Posterior cingulate gyrus (tissue), 11 donors: ENCODE results near the gene ZNF649.
"Not testable (repeated sequence)": the region's sequence is repeated elsewhere in the genome, so short reads cannot be mapped to it uniquely, and the experiment has no call there.

Experiments
- DNase-seq, 10 donors: peaks; one replicate each; pipeline versions ENCODE4 v3.0.0 to v3.0.0-alpha.2; 2020 to 2021; ENCODE audit warnings: mixed read lengths in 3 of 10
- intact Hi-C: fragments of 100-400 bp; cut with DNase I; formaldehyde crosslinking; loops from one replicate; pipeline ENCODE4 v1.15.1; 2023

The ZNF649 gene

GRCh38 chr19:51904331-51905165 is at the start of gene ZNF649:
ZNF649 (minus strand) TSS chr19:51905017; CDS start chr19:51900107, 4,910 bp downstream.
- DNase-seq: peak; percentile 64 to 97 (median 82)
- intact Hi-C loops: loop anchor here (1.0 to 10.0 kb wide), 2 partner anchors 21 to 310 kb away; no protein-coding TSS in a partner anchor

GRCh38 chr19:51948975-51949374 is 44.2 kb upstream of the ZNF649 start:
- DNase-seq: peak in 7 of 10 donors; percentile 12 to 88 (median 33)
- intact Hi-C loops: no loop called here

GRCh38 chr19:51946602-51947001 is 41.8 kb upstream of the ZNF649 start:
- no peak for DNase-seq
- intact Hi-C loops: no loop called here

GRCh38 chr19:51944798-51945552 is 40.2 kb upstream of the ZNF649 start:
- intact Hi-C loops: no loop called here
- no peak for DNase-seq

GRCh38 chr19:51938936-51939335 is 34.1 kb upstream of the ZNF649 start:
- intact Hi-C loops: no loop called here

GRCh38 chr19:51931921-51932320 is 27.1 kb upstream of the ZNF649 start:
- DNase-seq: no peak
- intact Hi-C loops: no loop called here

More at GRCh38 chr19:51938936-51939335, 34.1 kb upstream of the ZNF649 start:
- no peak for DNase-seq

GRCh38 chr19:51927859-51928258 is 23.0 kb upstream of the ZNF649 start:
- intact Hi-C loops: loop anchor here (2.0 to 10.0 kb wide), 2 partner anchors 57 to 121 kb away; partner anchors contain the start of genes ZNF350 and ZNF432
- no peak for DNase-seq

GRCh38 chr19:51926784-51927741 is 22.2 kb upstream of the ZNF649 start, which contains the start of gene ZNF613:
ZNF613 (plus strand) TSS chr19:51927472; CDS start chr19:51936221, 8,749 bp downstream.
- peak; percentile 81 to 98 (median 88) for DNase-seq
- intact Hi-C loops: loop anchor here (2.0 to 10.0 kb wide), 2 partner anchors 58 to 122 kb away; partner anchors contain the start of genes ZNF350 and ZNF432

- intact Hi-C loops: loop anchor here (2.0 to 10.0 kb wide), 2 partner anchors 58 to 122 kb away; partner anchors contain the start of genes ZNF350 and ZNF432
- peak in 1 of 10 donors; percentile 82 for DNase-seq
Observed at GRCh38 chr19:51926426-51926783, 21.6 kb upstream of the ZNF649 start.

GRCh38 chr19:51921949-51922348 is 17.1 kb upstream of the ZNF649 start:
- intact Hi-C loops: loop anchor here (10.0 kb wide), 1 partner anchor 63 kb away; the partner anchor contains the start of gene ZNF350
- DNase-seq: no peak

GRCh38 chr19:51919606-51920005 is 14.8 kb upstream of the ZNF649 start:
- DNase-seq: no peak
- intact Hi-C loops: loop anchor here (10.0 kb wide), 1 partner anchor 65 kb away; the partner anchor contains the start of gene ZNF350

- intact Hi-C loops: no loop called here
Observed at GRCh38 chr19:51916167-51916566, 11.3 kb upstream of the ZNF649 start.

GRCh38 chr19:51915324-51915867 is 10.6 kb upstream of the ZNF649 start:
- intact Hi-C loops: no loop called here

More at GRCh38 chr19:51916167-51916566, 11.3 kb upstream of the ZNF649 start:
- no peak for DNase-seq

GRCh38 chr19:51907981-51908380 is 3.2 kb upstream of the ZNF649 start:
- DNase-seq: not testable (repeated sequence)
- intact Hi-C loops: loop anchor here (10.0 kb wide), 1 partner anchor 313 kb away; no protein-coding TSS in a partner anchor

More at GRCh38 chr19:51915324-51915867, 10.6 kb upstream of the ZNF649 start:
- DNase-seq: no peak

- intact Hi-C loops: loop anchor here (10.0 kb wide), 1 partner anchor 311 kb away; no protein-coding TSS in a partner anchor
- not testable (repeated sequence) for DNase-seq
Observed at GRCh38 chr19:51906108-51906507, 1.3 kb upstream of the ZNF649 start.

- DNase-seq: not testable (repeated sequence)
- intact Hi-C loops: loop anchor here (10.0 kb wide), 1 partner anchor 311 kb away; no protein-coding TSS in a partner anchor
Observed at GRCh38 chr19:51905639-51906038, 822 bp upstream of the ZNF649 start.

GRCh38 chr19:51905206-51905605 is 389 bp upstream of the ZNF649 start:
- intact Hi-C loops: loop anchor here (10.0 kb wide), 1 partner anchor 310 kb away; no protein-coding TSS in a partner anchor
- DNase-seq: no peak

GRCh38 chr19:51903192-51903591 is 1.6 kb downstream of the ZNF649 start:
- DNase-seq: peak in 3 of 10 donors; percentile 11 to 80 (median 52)
- intact Hi-C loops: loop anchor here (10.0 kb wide), 1 partner anchor 308 kb away; no protein-coding TSS in a partner anchor

- DNase-seq: no peak
- intact Hi-C loops: loop anchor here (10.0 kb wide), 1 partner anchor 307 kb away; no protein-coding TSS in a partner anchor
Observed at GRCh38 chr19:51901860-51902259, 3.0 kb downstream of the ZNF649 start.
